ENCODE measurements around the gene MME. TPM values are rescaled to one million over a fixed set of nuclear protein-coding genes. Genes with fewer than 3 reads are reported as not detected.

MME gene
- total and polyA plus RNA-seq, 2 donors, result 7.7 to 59.3 TPM

GRCh38 chr3:155228676-155229075 is 148.6 kb downstream of the MME start:
- DNase-seq (ENCODE audit: extremely low spot score), result no peak
- 83% methylated on average over 1 of the region's 1 CpG for WGBS
- Histone ChIP-seq H3K36me3 (ENCODE audit: insufficient read depth) (no peaks in the 10 kb centered on the region), H3K4me3 (ENCODE audit: low read depth, low read length) (no peak overlapping the region), H3K4me1 (ENCODE audit: insufficient read depth) (no peaks in the 10 kb centered on the region), H3K27ac (ENCODE audit: low read depth) (no peak overlapping the region)

- 76% methylated on average over 1 of the region's 1 CpG for WGBS
- Histone ChIP-seq H3K36me3 (ENCODE audit: insufficient read depth) (no peaks in the 10 kb centered on the region), H3K4me3 (ENCODE audit: low read depth, low read length) (no peak overlapping the region), H3K4me1 (ENCODE audit: insufficient read depth) (no peaks in the 10 kb centered on the region), H3K27ac (ENCODE audit: low read depth) (no peak overlapping the region)
- DNase-seq (ENCODE audit: extremely low spot score), result no peak
Observed at GRCh38 chr3:155229086-155229485, 149.0 kb downstream of the MME start.

- no peaks in the 10 kb centered on the region for H3K36me3 ChIP-seq (ENCODE audit: insufficient read depth)
- no peaks in the 10 kb centered on the region for H3K4me1 ChIP-seq (ENCODE audit: insufficient read depth)
- no peak for DNase-seq (ENCODE audit: extremely low spot score)
Observed at GRCh38 chr3:155230382-155230781, 150.3 kb downstream of the MME start.

GRCh38 chr3:155231792-155232191 is 151.7 kb downstream of the MME start:
- H3K27ac ChIP-seq (ENCODE audit: low read depth), result no peak overlapping the region
- WGBS, result 84% methylated on average over 2 of the region's 2 CpGs

More at GRCh38 chr3:155230382-155230781, 150.3 kb downstream of the MME start:
- H3K4me3 ChIP-seq (ENCODE audit: low read depth, low read length), result no peak overlapping the region
- H3K27ac ChIP-seq (ENCODE audit: low read depth), result no peak overlapping the region

GRCh38 chr3:155232605-155233004 is 152.5 kb downstream of the MME start:
- no peak overlapping the region for H3K27ac ChIP-seq (ENCODE audit: low read depth)
- H3K4me3 ChIP-seq (ENCODE audit: low read depth, low read length), result no peak overlapping the region
- H3K36me3 ChIP-seq (ENCODE audit: insufficient read depth), result no peaks in the 10 kb centered on the region
- whole genome bisulfite sequencing, result 37% methylated on average over 3 of the region's 3 CpGs
- no peaks in the 10 kb centered on the region for H3K4me1 ChIP-seq (ENCODE audit: insufficient read depth)
- DNase-seq (ENCODE audit: extremely low spot score), result no peak

More at GRCh38 chr3:155231792-155232191, 151.7 kb downstream of the MME start:
- Histone ChIP-seq H3K36me3 (ENCODE audit: insufficient read depth) (no peaks in the 10 kb centered on the region), H3K4me3 (ENCODE audit: low read depth, low read length) (no peak overlapping the region), H3K4me1 (ENCODE audit: insufficient read depth) (no peaks in the 10 kb centered on the region)
- no peak for DNase-seq (ENCODE audit: extremely low spot score)

- Histone ChIP-seq H3K4me1 (ENCODE audit: insufficient read depth) (no peaks in the 10 kb centered on the region), H3K4me3 (ENCODE audit: low read depth, low read length) (no peak overlapping the region), H3K36me3 (ENCODE audit: insufficient read depth) (no peaks in the 10 kb centered on the region), H3K27ac (ENCODE audit: low read depth) (peak overlapping the region; percentile 28)
- peak; percentile 33 for DNase-seq (ENCODE audit: extremely low spot score)
- WGBS, result 14% methylated on average over 2 of the region's 2 CpGs
Observed at GRCh38 chr3:155233213-155233612, 153.1 kb downstream of the MME start.

Other genes with a start within 250 kb of the MME start
- gene STRIT1, start 213.4 kb downstream of the MME start, total RNA-seq, result 1.4 TPM
- not detected for gene STRIT1, start 213.4 kb downstream of the MME start, polyA plus RNA-seq

Measured in urinary bladder (tissue), 4 donors.